Measurements from ENCODE around the gene SON.
"Not testable (repeated sequence)": the region's sequence is repeated elsewhere in the genome, so short reads cannot be mapped to it uniquely, and the experiment has no call there.

Gene SON

DNA sequence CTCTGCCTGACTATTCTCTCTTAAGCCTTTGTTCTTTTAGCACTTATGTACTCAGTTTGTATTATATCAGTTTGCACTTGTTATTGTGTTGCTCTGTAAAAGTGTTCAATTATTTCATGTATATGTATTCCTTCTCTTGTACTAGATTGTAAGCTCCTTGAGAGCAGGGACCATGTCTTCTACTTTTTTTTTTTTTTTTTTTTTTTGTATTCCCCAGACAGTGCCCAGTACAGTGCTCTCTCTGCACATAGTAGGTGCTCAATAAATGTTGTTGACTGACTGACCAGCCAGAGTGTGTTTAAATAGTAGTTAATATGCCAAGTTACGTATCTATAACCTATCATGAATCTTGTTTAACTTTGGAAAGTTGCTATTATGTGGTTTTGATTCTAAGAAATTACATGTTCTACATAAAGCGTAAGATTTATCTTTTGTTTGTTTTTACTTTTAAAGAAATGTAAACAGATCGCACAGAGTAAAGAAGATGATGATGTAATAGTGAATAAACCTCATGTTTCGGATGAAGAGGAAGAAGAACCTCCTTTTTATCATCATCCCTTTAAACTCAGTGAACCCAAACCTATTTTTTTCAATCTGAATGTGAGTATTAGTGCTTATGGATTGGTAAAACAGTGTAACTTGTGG lies 16.1 kb downstream of the SON start:
- no peaks in the 10 kb centered on the region for H3K4me1 ChIP-seq (ENCODE audit: control insufficient read depth, insufficient read depth, low read length)
- H3K36me3 ChIP-seq (ENCODE audit: insufficient read depth, low read length) = peaks cover 93% of the 10 kb centered on the region

DNA sequence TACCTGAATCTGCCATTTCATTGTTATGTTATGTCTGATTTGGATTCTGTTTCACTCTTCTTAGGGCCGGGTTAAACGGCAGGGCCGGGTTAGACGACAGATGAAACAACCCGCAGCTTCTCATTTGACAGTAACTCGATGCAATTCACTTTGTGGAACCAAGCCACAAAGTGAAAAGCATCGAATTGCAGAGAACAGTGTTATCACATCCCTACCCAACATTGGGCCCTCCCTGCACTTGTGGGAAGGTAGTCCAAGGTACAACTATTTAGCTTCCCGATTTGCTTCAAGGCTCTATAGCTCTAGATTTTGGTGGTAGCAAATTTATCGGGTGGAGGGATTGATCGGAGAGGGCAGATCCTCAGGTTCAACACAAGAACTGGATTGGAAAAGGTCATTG lies 17.0 kb downstream of the SON start:
- Histone ChIP-seq H3K9ac (ENCODE audit: low read depth, low read length) (no peak overlapping the region), H3K27me3 (ENCODE audit: control insufficient read depth, insufficient read depth, low read length) (no peaks in the 10 kb centered on the region), H3K4me1 (ENCODE audit: control insufficient read depth, insufficient read depth, low read length) (no peaks in the 10 kb centered on the region), H3K36me3 (ENCODE audit: insufficient read depth, low read length) (peaks cover 91% of the 10 kb centered on the region), H3K4me2 (ENCODE audit: low read length) (no peak overlapping the region), H3K9me3 (replicated peaks; ENCODE audit: low read length) (no peaks in the 10 kb centered on the region), H3K4me3 (ENCODE audit: low read length) (no peak overlapping the region)

More for the DNA sequence above, 16.1 kb downstream of the SON start:
- Histone ChIP-seq H3K4me2 (ENCODE audit: low read length) (no peak overlapping the region), H3K9ac (ENCODE audit: low read depth, low read length) (no peak overlapping the region), H3K4me3 (ENCODE audit: low read length) (no peak overlapping the region), H3K9me3 (replicated peaks; ENCODE audit: low read length) (no peaks in the 10 kb centered on the region), H3K27me3 (ENCODE audit: control insufficient read depth, insufficient read depth, low read length) (no peaks in the 10 kb centered on the region)

DNA sequence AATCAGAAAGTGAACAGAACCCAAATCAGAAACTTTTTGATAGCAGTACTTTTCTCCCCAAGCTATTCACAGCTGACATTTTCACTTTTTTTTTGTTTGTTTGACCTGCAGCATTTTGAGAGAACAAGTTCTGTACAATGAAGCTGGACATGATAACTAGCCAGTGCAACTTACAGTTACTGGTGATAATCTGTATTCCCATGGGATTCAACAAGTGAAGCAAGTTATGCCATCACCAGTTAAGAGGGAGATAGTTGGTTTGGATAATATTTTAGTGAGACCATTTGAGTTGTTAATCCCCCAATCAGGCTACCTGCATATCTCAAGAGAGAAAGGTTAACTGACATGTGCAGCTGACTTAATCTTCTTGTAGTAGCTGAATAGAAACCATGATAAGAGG lies 18.1 kb downstream of the SON start:
- Histone ChIP-seq H3K4me1 (ENCODE audit: control insufficient read depth, insufficient read depth, low read length) (no peaks in the 10 kb centered on the region), H3K9ac (ENCODE audit: low read depth, low read length) (no peak overlapping the region), H3K4me2 (ENCODE audit: low read length) (no peak overlapping the region), H3K9me3 (replicated peaks; ENCODE audit: low read length) (no peaks in the 10 kb centered on the region), H3K36me3 (ENCODE audit: insufficient read depth, low read length) (peaks cover 88% of the 10 kb centered on the region), H3K27me3 (ENCODE audit: control insufficient read depth, insufficient read depth, low read length) (no peaks in the 10 kb centered on the region), H3K4me3 (ENCODE audit: low read length) (no peak overlapping the region)

DNA sequence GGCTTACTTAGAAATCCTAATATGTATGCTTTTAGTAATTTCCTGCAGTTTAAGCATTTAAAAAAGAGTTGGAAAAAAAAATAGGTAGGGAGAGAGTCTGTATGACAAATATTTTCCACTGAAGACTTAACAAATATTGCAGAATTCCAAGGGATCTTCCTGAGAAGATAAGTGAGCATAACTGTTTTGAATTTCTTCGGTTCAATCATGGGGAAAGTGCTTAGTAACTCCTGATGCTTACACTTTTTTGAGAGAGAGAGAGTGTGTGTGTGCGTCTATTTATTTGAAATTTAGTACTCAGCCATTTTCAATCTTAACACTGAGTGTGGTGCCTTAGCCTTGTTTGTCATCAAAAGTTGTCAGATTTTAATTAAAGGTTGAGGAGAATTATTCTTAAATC lies 18.5 kb downstream of the SON start:
- H3K4me3 ChIP-seq (ENCODE audit: low read length) = no peak overlapping the region
- H3K27me3 ChIP-seq (ENCODE audit: control insufficient read depth, insufficient read depth, low read length) = no peaks in the 10 kb centered on the region
- H3K4me1 ChIP-seq (ENCODE audit: control insufficient read depth, insufficient read depth, low read length) = no peaks in the 10 kb centered on the region
- H3K4me2 ChIP-seq (ENCODE audit: low read length) = no peak overlapping the region
- no peaks in the 10 kb centered on the region for H3K9me3 ChIP-seq (replicated peaks; ENCODE audit: low read length)
- no peak overlapping the region for H3K9ac ChIP-seq (ENCODE audit: low read depth, low read length)
- H3K36me3 ChIP-seq (ENCODE audit: insufficient read depth, low read length) = peaks cover 89% of the 10 kb centered on the region

DNA sequence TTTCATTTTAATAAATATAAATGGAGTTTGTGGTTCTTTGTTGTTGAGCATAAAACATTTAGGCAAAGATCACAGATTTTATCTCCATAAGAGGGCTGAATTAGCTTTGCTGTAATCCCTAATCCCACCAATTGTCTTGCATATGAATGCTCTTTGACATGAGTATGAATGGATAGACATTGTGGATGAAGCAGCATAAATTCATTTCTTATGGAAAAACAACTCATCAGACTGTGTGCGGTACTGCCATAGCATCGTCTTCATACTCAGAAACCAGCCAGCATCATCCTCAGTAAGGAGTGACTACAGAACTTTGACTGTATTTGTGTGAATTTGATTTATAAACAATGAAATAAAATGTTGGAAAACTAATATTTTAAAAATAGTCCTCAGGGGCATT lies 19.6 kb downstream of the SON start:
- no peak overlapping the region for H3K9ac ChIP-seq (ENCODE audit: low read depth, low read length)
- H3K36me3 ChIP-seq (ENCODE audit: insufficient read depth, low read length) = peaks cover 89% of the 10 kb centered on the region
- no peaks in the 10 kb centered on the region for H3K4me1 ChIP-seq (ENCODE audit: control insufficient read depth, insufficient read depth, low read length)
- H3K4me2 ChIP-seq (ENCODE audit: low read length) = no peak overlapping the region
- no peaks in the 10 kb centered on the region for H3K27me3 ChIP-seq (ENCODE audit: control insufficient read depth, insufficient read depth, low read length)
- no peak overlapping the region for H3K4me3 ChIP-seq (ENCODE audit: low read length)
- no peaks in the 10 kb centered on the region for H3K9me3 ChIP-seq (replicated peaks; ENCODE audit: low read length)

DNA sequence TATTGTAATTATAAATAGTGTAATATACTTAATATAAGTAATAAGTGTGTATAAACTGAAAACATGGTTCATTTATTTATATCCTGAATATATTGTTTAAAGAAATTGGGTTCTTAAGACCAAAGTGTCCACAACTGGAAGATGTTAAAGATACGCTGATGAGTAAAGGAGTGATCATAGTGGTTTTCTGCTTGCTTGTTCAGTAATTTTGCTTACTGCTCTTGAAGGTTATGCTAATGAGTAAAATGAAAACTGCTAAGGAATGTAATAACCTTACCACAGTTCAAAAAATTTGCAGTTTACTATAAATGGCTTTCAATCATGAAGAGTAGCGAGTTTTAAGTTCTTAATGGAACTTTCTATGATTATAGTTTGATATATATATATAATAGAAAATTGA lies 23.7 kb downstream of the SON start:
- no peak overlapping the region for H3K4me2 ChIP-seq (ENCODE audit: low read length)
- no peak overlapping the region for H3K4me3 ChIP-seq (ENCODE audit: low read length)
- no peaks in the 10 kb centered on the region for H3K9me3 ChIP-seq (replicated peaks; ENCODE audit: low read length)
- peaks cover 84% of the 10 kb centered on the region for H3K36me3 ChIP-seq (ENCODE audit: insufficient read depth, low read length)
- no peak overlapping the region for H3K9ac ChIP-seq (ENCODE audit: low read depth, low read length)
- H3K4me1 ChIP-seq (ENCODE audit: control insufficient read depth, insufficient read depth, low read length) = no peaks in the 10 kb centered on the region
- H3K27me3 ChIP-seq (ENCODE audit: control insufficient read depth, insufficient read depth, low read length) = no peaks in the 10 kb centered on the region

DNA sequence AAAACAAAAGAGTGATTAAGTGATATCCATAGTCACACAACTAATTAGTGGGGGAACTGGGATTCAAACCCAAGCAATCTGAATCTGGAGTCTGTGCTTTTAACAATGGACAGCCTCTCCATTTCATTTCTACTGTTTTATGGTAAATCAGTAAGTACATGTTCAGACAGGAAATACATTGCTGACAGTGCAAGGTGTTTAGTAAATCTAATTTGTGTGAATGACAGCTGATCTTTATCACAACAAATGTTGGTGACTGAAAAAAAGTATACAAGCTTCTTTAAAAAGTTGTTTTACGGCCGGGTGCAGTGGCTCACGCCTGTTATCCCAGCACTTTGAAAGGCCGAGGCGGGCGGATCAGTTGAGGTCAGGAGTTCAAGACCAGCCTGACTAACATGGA lies 25.1 kb downstream of the SON start:
- Histone ChIP-seq H3K4me3 (ENCODE audit: low read length) (no peak overlapping the region), H3K9me3 (replicated peaks; ENCODE audit: low read length) (no peaks in the 10 kb centered on the region), H3K4me1 (ENCODE audit: control insufficient read depth, insufficient read depth, low read length) (no peaks in the 10 kb centered on the region), H3K36me3 (ENCODE audit: insufficient read depth, low read length) (peaks cover 84% of the 10 kb centered on the region), H3K4me2 (ENCODE audit: low read length) (no peak overlapping the region), H3K9ac (ENCODE audit: low read depth, low read length) (no peak overlapping the region), H3K27me3 (ENCODE audit: control insufficient read depth, insufficient read depth, low read length) (no peaks in the 10 kb centered on the region)

DNA sequence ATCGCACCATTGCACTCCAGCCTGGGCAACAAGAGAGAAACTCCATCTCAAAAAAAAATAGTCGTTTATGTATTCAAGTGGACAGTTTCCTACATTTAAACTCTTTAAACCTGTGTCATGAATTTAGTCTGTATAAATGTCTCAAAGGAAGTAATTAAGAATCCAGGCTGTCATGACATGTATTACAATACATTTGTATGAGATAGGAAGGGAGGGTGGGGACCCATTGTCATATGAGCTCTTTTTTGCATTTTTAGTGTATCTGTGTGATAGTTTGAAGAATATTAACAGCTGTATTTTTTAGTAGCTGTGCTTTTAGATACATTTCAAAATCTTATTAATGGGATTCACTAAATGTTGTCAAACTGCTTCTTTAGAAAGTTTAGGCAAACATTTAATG lies 25.6 kb downstream of the SON start:
- Histone ChIP-seq H3K4me2 (ENCODE audit: low read length) (no peak overlapping the region), H3K9me3 (replicated peaks; ENCODE audit: low read length) (no peaks in the 10 kb centered on the region), H3K36me3 (ENCODE audit: insufficient read depth, low read length) (peaks cover 84% of the 10 kb centered on the region)

DNA sequence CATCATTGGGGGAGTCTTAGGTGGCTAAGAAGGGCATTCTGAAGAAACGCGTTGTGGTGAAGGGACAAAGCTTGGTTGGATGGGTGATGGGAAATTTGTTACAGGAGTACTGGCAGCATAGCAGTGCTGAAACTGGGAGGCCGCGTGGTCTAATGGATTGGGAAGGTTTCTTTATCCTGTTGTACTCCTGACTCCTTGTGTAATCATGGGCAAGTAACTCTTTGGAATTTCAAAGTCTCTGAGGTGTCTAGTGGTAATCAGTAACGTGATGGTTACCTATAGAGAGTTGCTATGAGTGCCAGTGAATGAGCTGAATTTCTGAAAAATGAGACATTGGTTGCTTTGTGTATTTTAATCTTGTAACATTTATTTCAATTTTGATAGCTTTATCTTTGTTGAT lies 27.2 kb downstream of the SON start:
- Histone ChIP-seq H3K9me3 (replicated peaks; ENCODE audit: low read length) (no peaks in the 10 kb centered on the region), H3K36me3 (ENCODE audit: insufficient read depth, low read length) (peaks cover 85% of the 10 kb centered on the region), H3K27me3 (ENCODE audit: control insufficient read depth, insufficient read depth, low read length) (no peaks in the 10 kb centered on the region), H3K4me3 (ENCODE audit: low read length) (no peak overlapping the region), H3K9ac (ENCODE audit: low read depth, low read length) (no peak overlapping the region), H3K4me1 (ENCODE audit: control insufficient read depth, insufficient read depth, low read length) (no peaks in the 10 kb centered on the region), H3K4me2 (ENCODE audit: low read length) (no peak overlapping the region)

More for the DNA sequence above, 25.6 kb downstream of the SON start:
- Histone ChIP-seq H3K4me3 (ENCODE audit: low read length) (no peak overlapping the region), H3K27me3 (ENCODE audit: control insufficient read depth, insufficient read depth, low read length) (no peaks in the 10 kb centered on the region), H3K4me1 (ENCODE audit: control insufficient read depth, insufficient read depth, low read length) (no peaks in the 10 kb centered on the region), H3K9ac (ENCODE audit: low read depth, low read length) (no peak overlapping the region)

DNA sequence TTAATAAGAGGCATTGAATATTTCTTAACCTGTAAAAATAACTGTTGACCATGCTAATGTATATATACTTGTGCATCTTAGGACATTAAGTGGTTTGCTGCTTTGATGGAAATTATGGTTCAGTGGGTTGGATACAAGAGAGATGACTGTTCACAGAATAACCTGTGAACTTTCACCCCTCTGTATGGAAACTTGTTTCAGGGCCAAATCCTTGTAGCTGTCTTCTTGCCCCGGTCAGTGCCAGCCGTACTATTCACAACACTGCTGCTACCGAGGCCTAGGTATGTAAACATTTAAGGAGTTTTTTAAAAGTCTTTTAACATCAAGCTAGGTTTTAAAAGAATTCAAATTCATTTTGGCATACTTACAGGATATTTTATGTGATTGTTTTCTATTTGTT lies 29.5 kb downstream of the SON start:
- no peak overlapping the region for H3K4me3 ChIP-seq (ENCODE audit: low read length)
- no peak overlapping the region for H3K4me2 ChIP-seq (ENCODE audit: low read length)
- no peak overlapping the region for H3K9ac ChIP-seq (ENCODE audit: low read depth, low read length)
- no peaks in the 10 kb centered on the region for H3K9me3 ChIP-seq (replicated peaks; ENCODE audit: low read length)
- no peaks in the 10 kb centered on the region for H3K27me3 ChIP-seq (ENCODE audit: control insufficient read depth, insufficient read depth, low read length)
- no peaks in the 10 kb centered on the region for H3K4me1 ChIP-seq (ENCODE audit: control insufficient read depth, insufficient read depth, low read length)
- peaks cover 92% of the 10 kb centered on the region for H3K36me3 ChIP-seq (ENCODE audit: insufficient read depth, low read length)

DNA sequence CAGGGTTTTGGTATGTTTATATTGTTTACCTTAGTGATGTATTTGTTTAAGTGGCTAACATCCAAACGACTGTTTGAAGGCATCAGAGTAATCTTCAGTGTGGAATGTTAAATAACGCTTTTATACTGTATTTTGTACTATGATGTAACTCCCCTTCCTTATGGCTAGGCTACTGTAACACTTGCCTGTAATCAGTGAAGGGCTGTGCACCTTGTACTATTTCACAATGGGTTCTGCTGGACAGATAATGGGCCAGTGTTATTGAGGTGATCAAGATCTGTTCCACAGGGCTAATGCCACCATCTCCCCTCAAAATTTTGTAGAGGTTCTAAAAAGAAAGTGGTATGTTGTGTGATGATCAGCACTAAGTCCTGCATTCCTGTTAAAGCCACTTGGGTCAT lies 33.9 kb downstream of the SON start:
- H3K4me1 ChIP-seq (ENCODE audit: control insufficient read depth, insufficient read depth, low read length); H3K4me3 ChIP-seq (ENCODE audit: low read length); H3K9me3 ChIP-seq (replicated peaks; ENCODE audit: low read length); H3K4me2 ChIP-seq (ENCODE audit: low read length); H3K27me3 ChIP-seq (ENCODE audit: control insufficient read depth, insufficient read depth, low read length); H3K9ac ChIP-seq (ENCODE audit: low read depth, low read length): not testable (repeated sequence)
- H3K36me3 ChIP-seq (ENCODE audit: insufficient read depth, low read length) = peaks cover 71% of the 10 kb centered on the region

DNA sequence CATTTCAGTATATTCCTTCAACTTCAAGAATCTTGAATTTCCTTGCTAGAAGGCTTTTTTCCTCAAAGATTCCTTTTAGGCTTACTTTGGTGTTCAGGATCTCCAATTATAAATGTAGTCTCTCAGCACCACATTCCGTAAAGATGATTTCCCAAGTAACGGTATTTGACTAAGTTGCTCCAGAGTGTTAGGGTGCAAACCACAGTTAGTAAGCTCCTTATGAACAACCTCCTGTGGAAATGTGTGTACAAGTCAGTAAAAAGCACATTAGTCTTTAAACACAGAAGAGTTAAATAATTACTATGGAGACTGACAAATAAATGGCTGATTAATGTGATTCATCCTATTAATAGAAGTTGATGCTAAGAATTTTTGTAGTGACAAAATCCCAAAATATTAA lies 35.4 kb downstream of the SON start:
- H3K9ac ChIP-seq (ENCODE audit: low read depth, low read length) = no peak overlapping the region
- H3K4me1 ChIP-seq (ENCODE audit: control insufficient read depth, insufficient read depth, low read length) = peaks cover 4% of the 10 kb centered on the region
- no peak overlapping the region for H3K4me3 ChIP-seq (ENCODE audit: low read length)
- no peaks in the 10 kb centered on the region for H3K9me3 ChIP-seq (replicated peaks; ENCODE audit: low read length)
- peaks cover 59% of the 10 kb centered on the region for H3K36me3 ChIP-seq (ENCODE audit: insufficient read depth, low read length)
- no peaks in the 10 kb centered on the region for H3K27me3 ChIP-seq (ENCODE audit: control insufficient read depth, insufficient read depth, low read length)
- no peak overlapping the region for H3K4me2 ChIP-seq (ENCODE audit: low read length)

All from skeletal muscle satellite cell (primary cell).